Measurements from ENCODE around the gene SETMAR. TPM values are rescaled to one million over a fixed set of nuclear protein-coding genes. Genes with fewer than 3 reads are reported as not detected.

The SETMAR gene
- total and polyA plus RNA-seq, 2 of the 13 experiments (the other 11 are each of a cell fraction or from before 2014, with no cell fraction given): 7.0 to 16.7 TPM

DNA sequence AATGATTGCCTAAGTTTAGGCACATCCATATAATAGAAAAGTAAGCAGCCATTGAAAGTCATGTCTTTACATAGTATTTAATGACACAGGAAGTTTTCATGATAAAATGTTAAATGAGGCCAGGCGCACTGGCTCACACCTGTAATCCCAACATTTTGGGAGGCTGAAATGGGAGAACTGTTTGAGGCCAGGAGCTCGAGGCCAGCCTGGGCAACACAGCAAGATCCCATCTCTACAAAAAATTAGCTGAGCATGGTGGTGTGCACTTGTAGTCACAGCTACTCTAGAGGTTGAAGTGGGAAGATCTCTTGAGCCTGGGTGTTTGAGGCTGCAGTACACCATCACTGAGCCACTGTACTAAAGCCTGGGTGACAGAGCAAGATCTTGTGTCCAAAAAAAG, 59.4 kb downstream of the SETMAR start:
- 92% methylated on average over 2 of the region's 2 CpGs for WGBS (ENCODE audit: low lambda C conversion rate)
- no TSS peak for BruUV-seq (replicated peaks)
- no peak for ATAC-seq
- Histone ChIP-seq H4K20me1 (ENCODE audit: insufficient read depth, low read length) (no peaks in the 10 kb centered on the region), H3K36me3 (replicated peaks in 1 of 2; ENCODE audit: control insufficient read depth in 1 of 2, insufficient read depth in 2 of 2, low read length in 2 of 2) (peaks cover 0 to 11% of the 10 kb centered on the region in 2 experiments; a peak in 2 of 5 replicates), H3K4me2 (ENCODE audit: low read depth, low read length) (no peak overlapping the region), H3K27me3 (ENCODE audit: control insufficient read depth in 1 of 2, insufficient read depth in 2 of 2, low read length in 2 of 2) (no peaks in the 10 kb centered on the region), H3K4me3 (replicated peaks in 1 of 3; ENCODE audit: insufficient read depth in 1 of 3, low read depth in 2 of 3, low read length in 3 of 3) (no peak overlapping the region), H3K4me1 (ENCODE audit: insufficient read depth, low read length) (no peaks in the 10 kb centered on the region), H3K9me3 (ENCODE audit: low read length) (no peaks in the 10 kb centered on the region), H3K9ac (ENCODE audit: insufficient read depth, low read depth, low read length) (no peak overlapping the region), H3K79me2 (ENCODE audit: insufficient read depth, low read length) (no peaks in the 10 kb centered on the region), H2AFZ (ENCODE audit: low read length) (no peak overlapping the region), H3K27ac (ENCODE audit: extremely low read length, insufficient read depth, low read length) (no peak overlapping the region)
- ChIA-PET POLR2A (no interaction called here), CTCF (ENCODE audit: low intra/inter-chr PET ratio, low total read pairs) (no interaction called here)
- no peak for DNase-seq (ENCODE audit: low spot score)
- no peak for FAIRE-seq
- no peak for TF ChIP-seq ZNF550 (CRISPR knock-in tag; IDR thresholded peaks at IDR 0.05; ENCODE audit: borderline replicate concordance)
- TF ChIP-seq ZNF121 (CRISPR knock-in tag; IDR thresholded peaks at IDR 0.05): peak; percentile 50; the same call in 1 of the 2 replicates
- in situ Hi-C loops (cut with HindIII; ENCODE audit: extremely low pct_ligation_motif_present, low pct_unique_long_range_greater_than_20kb): no loop called here
- intact Hi-C loops (cut with micrococcal nuclease; ENCODE audit: unreplicated experiment): no loop called here

Other genes starting within 250 kb of the SETMAR start
- 14.1 and 28.9 TPM in 2 replicates for gene SUMF1, start 163.9 kb downstream of the SETMAR start, total RNA-seq (2016; rRNA removed; fragmentation: Illumina TruSeq; extraction: Trizol)
- gene SUMF1, start 163.9 kb downstream of the SETMAR start, polyA plus RNA-seq (2011; rRNA removed): 18.5 and 19.4 TPM in 2 replicates
- 10.1 and 11.4 TPM in 2 replicates for gene ITPR1, start 190.0 kb downstream of the SETMAR start, total RNA-seq (2016; rRNA removed; fragmentation: Illumina TruSeq; extraction: Trizol)
- gene ITPR1, start 190.0 kb downstream of the SETMAR start, polyA plus RNA-seq (2011; rRNA removed): 6.3 and 10.0 TPM in 2 replicates